ENCODE results near the gene PTPA.

Gene PTPA

GRCh38 chr9:129142138-129142935, 31.1 kb downstream of the PTPA start:
- Histone ChIP-seq H3K27ac (ENCODE audit: extremely low read depth, low read depth, low read length) (no peak overlapping the region), H3K9me3 (ENCODE audit: control insufficient read depth, insufficient read depth, low read depth, low read length) (no peaks in the 10 kb centered on the region), H3K4me3 (ENCODE audit: low read depth, low read length) (no peak overlapping the region), H3K36me3 (ENCODE audit: control insufficient read depth in 2 of 2, insufficient read depth in 1 of 2, low read length in 2 of 2) (peaks cover 0 to 41% of the 10 kb centered on the region in 2 experiments; a peak in 2 of 3 replicates), H3K4me1 (ENCODE audit: control insufficient read depth, insufficient read depth, low read length) (peaks cover 13% of the 10 kb centered on the region)
- CTCF ChIA-PET: interaction anchor here (0.6 to 23.6 kb wide), 40 partner anchors 10 to 939 kb away, joined by 3 to 507 read pairs (median 4); partner anchors contain the start of genes C9orf50, NTMT1, PTPA and SH3GLB2
- TF ChIP-seq ZNF692 (tag by site-specific recombination; IDR thresholded peaks at IDR 0.05) (no peak), ZSCAN4 (tag by site-specific recombination; IDR thresholded peaks at IDR 0.05) (peak; percentile 83)
- POLR2A ChIA-PET: interaction anchor here (0.6 to 1.7 kb wide), 9 partner anchors 10 to 553 kb away, joined by 3 to 8 read pairs (median 4); partner anchors contain the start of genes DOLPP1, IER5L and PTPA

- CTCF ChIA-PET: interaction anchor here (0.6 to 23.6 kb wide), 40 partner anchors 11 to 647 kb away, joined by 3 to 507 read pairs (median 4); partner anchors contain the start of genes C9orf50, NTMT1, PTPA and SH3GLB2
- no peak overlapping the region for H3K4me3 ChIP-seq (ENCODE audit: low read depth, low read length)
- POLR2A ChIA-PET: interaction anchor here (0.6 to 1.7 kb wide), 8 partner anchors 9 to 481 kb away, joined by 3 to 8 read pairs (median 4); partner anchors contain the start of genes DOLPP1, IER5L and PTPA
- H3K36me3 ChIP-seq (ENCODE audit: control insufficient read depth in 2 of 2, insufficient read depth in 1 of 2, low read length in 2 of 2): peaks cover 0 to 32% of the 10 kb centered on the region in 2 experiments; a peak in 2 of 3 replicates
- H3K27ac ChIP-seq (ENCODE audit: extremely low read depth, low read depth, low read length): no peak overlapping the region
- TF ChIP-seq EGR2 (tag by site-specific recombination; IDR thresholded peaks at IDR 0.05; ENCODE audit: low read depth) (peak; percentile 93), ZFHX2 (tag by site-specific recombination; conservative IDR thresholded peaks at IDR 0.05) (peak; percentile 91), ZNF654 (tag by site-specific recombination; IDR thresholded peaks at IDR 0.05; ENCODE audit: low read depth) (peak; percentile 32; the same call in 1 of the 2 replicates), ZNF10 (tag by site-specific recombination; IDR thresholded peaks at IDR 0.05) (no peak), ZNF645 (tag by site-specific recombination; IDR thresholded peaks at IDR 0.05) (no peak), CTCF (tag by site-specific recombination; IDR thresholded peaks at IDR 0.05) (peak; percentile 63), IKZF3 (tag by site-specific recombination; IDR thresholded peaks at IDR 0.05) (peak; percentile 28; the same call in 1 of the 2 replicates), ZNF660 (tag by site-specific recombination; IDR thresholded peaks at IDR 0.05) (0 out of 2 replicates have a peak, but pooled peaks have one; percentile 42), SP7 (tag by site-specific recombination; IDR thresholded peaks at IDR 0.05) (0 out of 2 replicates have a peak, but pooled peaks have one; percentile 12)
- peaks cover 13% of the 10 kb centered on the region for H3K4me1 ChIP-seq (ENCODE audit: control insufficient read depth, insufficient read depth, low read length)
- H3K9me3 ChIP-seq (ENCODE audit: control insufficient read depth, insufficient read depth, low read depth, low read length): no peaks in the 10 kb centered on the region
These were observed 32.1 kb downstream of the PTPA start for GRCh38 chr9:129143031-129143927.

Data from HEK293 (cell line).